Natural killer cell (primary cell): ENCODE measurements around the gene ESYT2. TPM values are rescaled to one million over a fixed set of nuclear protein-coding genes. Genes with fewer than 3 reads are reported as not detected.
A peak's percentile ranks its signal among the peaks of the same experiment; 100 is the strongest.

Experiments used
- ATAC-seq, 3 donors: fragments of 150-1000 bp in 2 of 3; fragments of 200-7000 bp in 1 of 3; cut with Tn5 transposase; 1 replicate in 1 of 3; 2 replicates in 2 of 3; pipeline ENCODE4 v1.10.0; 2021; ENCODE audit warnings: mild to moderate bottlenecking in 2 of 3, moderate library complexity in 2 of 3
- DNase-seq, 2 donors: peaks; one replicate each; pipeline versions ENCODE4 v3.0.0 to v3.0.0-alpha.2; 2013 to 2021; ENCODE audit warnings: mixed read lengths in 1 of 2
- H3K27ac ChIP-seq: one replicate; pipeline ENCODE4 v1.5.1; 2013; ENCODE audit warnings: mild to moderate bottlenecking, low read length
- H3K27me3 ChIP-seq: one replicate; pipeline ENCODE4 v1.6.1; 2013; ENCODE audit warnings: low read length; ENCODE audit not compliant: control insufficient read depth, insufficient read depth
- H3K36me3 ChIP-seq: one replicate; pipeline ENCODE4 v1.6.1; 2013; ENCODE audit warnings: low read length; ENCODE audit not compliant: control insufficient read depth, insufficient read depth
- H3K4me1 ChIP-seq: one replicate; pipeline ENCODE4 v1.6.1; 2013; ENCODE audit warnings: low read length; ENCODE audit not compliant: control insufficient read depth, insufficient read depth
- H3K4me3 ChIP-seq: one replicate; pipeline ENCODE4 v1.5.1; 2013; ENCODE audit warnings: low read length
- H3K9me3 ChIP-seq: one replicate; pipeline ENCODE4 v1.6.1; 2013; ENCODE audit warnings: low read length; ENCODE audit not compliant: control insufficient read depth, insufficient read depth
- H3K27ac Mint-ChIP-seq, 2 donors: one replicate each; pipeline ENCODE4 v1.8.0; 2022; ENCODE audit warnings: mild to moderate bottlenecking in 2 of 2, mixed read lengths in 2 of 2, moderate library complexity in 1 of 2
- H3K27me3 Mint-ChIP-seq, 2 donors: one replicate each; pipeline ENCODE4 v1.8.0; 2022; ENCODE audit warnings: low read depth in 2 of 2, mixed read lengths in 2 of 2
- H3K36me3 Mint-ChIP-seq: one replicate; pipeline ENCODE4 v1.8.0; 2022; ENCODE audit warnings: mixed read lengths
- H3K4me1 Mint-ChIP-seq, 2 donors: one replicate each; pipeline ENCODE4 v1.8.0; 2022; ENCODE audit warnings: mixed read lengths in 2 of 2
- H3K4me3 Mint-ChIP-seq: one replicate; pipeline ENCODE4 v1.8.0; 2022; ENCODE audit warnings: mild to moderate bottlenecking, moderate library complexity, mixed read lengths
- H3K9me3 Mint-ChIP-seq, 2 donors: one replicate each; pipeline ENCODE4 v1.8.0; 2022; ENCODE audit warnings: mixed read lengths in 2 of 2
- WGBS: methylation state at CpG from one replicate; pipeline ENCODE4 v1.1.7; 2013; ENCODE audit warnings: missing lambda C conversion rate; ENCODE audit not compliant: insufficient coverage; 5-methylcytosine and 5-hydroxymethylcytosine counted together
- intact Hi-C: fragments of 100-400 bp; cut with micrococcal nuclease; formaldehyde crosslinking; loops from one replicate; pipeline ENCODE4 v1.14.2; 2022
- total RNA-seq, 4 donors: library from RNA; stranded (reverse); fragments of 120-200 nt in 1 of 4; gene quantifications; one replicate each; pipeline versions ENCODE4 v1.2.3 to v1.2.4, GENCODE V29; 2013 to 2022
- TF ChIP-seq, protein P1 (sequence below): fragments of 200-600 bp; IDR thresholded peaks from one replicate; pipeline ENCODE4 v1.8.0; 2022; ENCODE audit warnings: antibody characterized with exemption

The ESYT2 gene
- total RNA-seq, 3 donors from 2014 or later (not counting 1 experiment from before 2014, with no cell fraction given) = 137 to 163 (median 160) TPM

DNA sequence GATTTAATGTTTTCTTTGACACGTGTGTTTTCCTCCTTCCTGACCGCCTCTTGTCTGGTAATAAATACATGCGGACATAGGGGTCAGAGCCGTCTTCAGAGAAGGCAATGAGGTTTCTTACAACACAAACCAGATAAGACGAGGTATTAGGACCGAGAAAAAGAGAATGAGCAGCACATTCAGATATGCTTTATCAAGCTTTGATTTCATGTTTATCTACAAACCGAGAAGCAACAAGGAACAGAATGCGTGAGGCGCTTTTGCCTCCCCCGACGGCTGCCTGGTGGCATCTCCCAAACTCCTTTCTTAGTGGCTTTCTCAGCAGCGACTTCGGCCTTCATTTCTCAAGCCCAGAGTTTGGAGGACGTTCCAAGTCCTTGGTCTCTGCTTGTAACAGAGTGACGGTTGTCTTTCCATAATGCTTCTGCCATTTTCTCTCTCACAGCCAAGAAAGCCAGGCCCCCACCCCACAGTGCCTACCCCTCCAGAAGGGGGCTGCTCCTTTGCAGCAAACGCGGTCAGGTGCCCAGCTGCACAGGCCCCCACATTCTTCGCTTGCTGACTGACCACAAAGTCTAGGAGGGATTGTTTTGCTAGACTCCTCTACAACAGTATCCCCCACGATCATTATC is 92.1 kb downstream of the ESYT2 start:
- intact Hi-C loops = no loop called here
- 96% methylated on average over 18 of the region's 19 CpGs for WGBS
- Histone ChIP-seq H3K9me3 (no peaks in the 10 kb centered on the region), H3K4me1 (peaks cover 20% of the 10 kb centered on the region), H3K27me3 (no peaks in the 10 kb centered on the region), H3K4me3 (no peak overlapping the region), H3K27ac (no peak overlapping the region), H3K36me3 (peaks cover 86% of the 10 kb centered on the region)
- Mint-ChIP-seq H3K4me3 (no peak overlapping the region), H3K36me3 (peaks cover 20% of the 10 kb centered on the region), H3K9me3 (no peaks in the 10 kb centered on the region), H3K27ac (peak overlapping the region in 1 of 2 donors; percentile 23), H3K4me1 (peaks cover 20 to 28% of the 10 kb centered on the region in 2 donors), H3K27me3 (no peaks in the 10 kb centered on the region)
- DNase-seq = no peak
- ATAC-seq = no peak
- TF ChIP-seq, protein P1, sequence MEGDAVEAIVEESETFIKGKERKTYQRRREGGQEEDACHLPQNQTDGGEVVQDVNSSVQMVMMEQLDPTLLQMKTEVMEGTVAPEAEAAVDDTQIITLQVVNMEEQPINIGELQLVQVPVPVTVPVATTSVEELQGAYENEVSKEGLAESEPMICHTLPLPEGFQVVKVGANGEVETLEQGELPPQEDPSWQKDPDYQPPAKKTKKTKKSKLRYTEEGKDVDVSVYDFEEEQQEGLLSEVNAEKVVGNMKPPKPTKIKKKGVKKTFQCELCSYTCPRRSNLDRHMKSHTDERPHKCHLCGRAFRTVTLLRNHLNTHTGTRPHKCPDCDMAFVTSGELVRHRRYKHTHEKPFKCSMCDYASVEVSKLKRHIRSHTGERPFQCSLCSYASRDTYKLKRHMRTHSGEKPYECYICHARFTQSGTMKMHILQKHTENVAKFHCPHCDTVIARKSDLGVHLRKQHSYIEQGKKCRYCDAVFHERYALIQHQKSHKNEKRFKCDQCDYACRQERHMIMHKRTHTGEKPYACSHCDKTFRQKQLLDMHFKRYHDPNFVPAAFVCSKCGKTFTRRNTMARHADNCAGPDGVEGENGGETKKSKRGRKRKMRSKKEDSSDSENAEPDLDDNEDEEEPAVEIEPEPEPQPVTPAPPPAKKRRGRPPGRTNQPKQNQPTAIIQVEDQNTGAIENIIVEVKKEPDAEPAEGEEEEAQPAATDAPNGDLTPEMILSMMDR = no peak

DNA sequence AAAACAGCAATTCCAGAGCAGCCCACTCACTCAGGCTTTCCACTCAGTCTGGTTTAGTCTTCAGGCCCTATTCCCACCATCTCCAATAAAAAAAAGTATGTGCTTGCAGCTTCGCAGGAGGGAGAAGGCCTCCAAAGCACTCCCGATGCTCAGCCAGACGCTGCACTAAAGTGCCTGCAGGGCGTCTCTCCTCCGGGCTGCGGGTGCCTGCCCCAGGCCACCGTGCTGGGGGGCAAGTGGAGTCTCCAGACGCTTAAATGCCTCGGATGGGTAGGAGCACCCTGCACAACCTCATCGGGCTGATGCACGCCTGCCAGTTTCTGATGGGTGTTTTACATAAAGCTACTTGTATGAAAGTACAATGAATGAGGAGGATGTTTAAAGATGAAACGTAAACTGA is 93.4 kb downstream of the ESYT2 start:
- peaks cover 24% of the 10 kb centered on the region for H3K4me1 ChIP-seq
- Mint-ChIP-seq H3K4me3 (no peak overlapping the region), H3K4me1 (peaks cover 25 to 32% of the 10 kb centered on the region in 2 donors), H3K27ac (peak overlapping the region; percentile 7 to 57), H3K9me3 (no peaks in the 10 kb centered on the region), H3K36me3 (peaks cover 18% of the 10 kb centered on the region), H3K27me3 (no peaks in the 10 kb centered on the region)
- H3K9me3 ChIP-seq = no peaks in the 10 kb centered on the region
- no peak overlapping the region for H3K4me3 ChIP-seq
- DNase-seq (no peak), ATAC-seq (no peak)
- TF ChIP-seq, protein P1 = no peak
- H3K36me3 ChIP-seq = peaks cover 76% of the 10 kb centered on the region
- no peak overlapping the region for H3K27ac ChIP-seq
- intact Hi-C loops = no loop called here
- H3K27me3 ChIP-seq = no peaks in the 10 kb centered on the region
- 98% methylated on average over 11 of the region's 12 CpGs for WGBS

DNA sequence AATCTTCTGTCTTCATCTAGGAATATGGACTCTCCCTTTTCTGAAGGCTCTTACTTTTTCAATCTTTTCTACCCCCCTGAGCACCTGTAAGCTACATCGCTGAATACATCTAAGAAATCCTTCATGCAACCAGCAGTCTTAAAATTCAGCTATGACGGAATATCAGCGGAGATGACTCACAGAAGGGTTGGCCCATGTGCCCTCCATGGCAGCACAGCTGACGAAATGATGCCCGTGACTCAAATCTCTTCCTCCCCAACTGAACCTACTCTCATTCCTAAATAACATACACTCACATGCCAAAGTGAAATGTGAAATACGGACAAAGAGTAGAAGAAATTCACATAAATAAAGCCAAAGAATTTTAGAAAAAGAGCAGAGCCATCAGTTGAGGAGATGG is 94.4 kb downstream of the ESYT2 start:
- no peak for ATAC-seq
- Histone ChIP-seq H3K4me3 (no peak overlapping the region), H3K27me3 (no peaks in the 10 kb centered on the region), H3K9me3 (no peaks in the 10 kb centered on the region), H3K27ac (no peak overlapping the region), H3K4me1 (peaks cover 16% of the 10 kb centered on the region), H3K36me3 (peaks cover 74% of the 10 kb centered on the region)
- no peak overlapping the region for H3K4me3 Mint-ChIP-seq
- peaks cover 9% of the 10 kb centered on the region for H3K36me3 Mint-ChIP-seq
- peaks cover 21 to 28% of the 10 kb centered on the region in 2 donors for H3K4me1 Mint-ChIP-seq
- no peaks in the 10 kb centered on the region for H3K27me3 Mint-ChIP-seq
- intact Hi-C loops = no loop called here
- 89% methylated on average over 5 of the region's 6 CpGs for WGBS
- TF ChIP-seq, protein P1 = no peak
- H3K9me3 Mint-ChIP-seq = no peaks in the 10 kb centered on the region
- no peak for DNase-seq
- H3K27ac Mint-ChIP-seq = peak overlapping the region; percentile 7 to 51
